HCT116 (cell line): Measurements from ENCODE around the gene RASSF3. TPM values are rescaled to one million over a fixed set of nuclear protein-coding genes. Genes with fewer than 3 reads are reported as not detected.

Source experiments
- ATAC-seq: fragments of 200-7000 bp; cut with Tn5 transposase; 2 replicates; pipeline ENCODE4 v1.9.1; 2020; ENCODE audit warnings: mild to moderate bottlenecking, moderate library complexity
- BruUV-seq: library from RNA; stranded (reverse); fragments of 400-500 nt; replicated peaks from 2 replicates; lab custom pipeline; 2021; lab: Mats Ljungman, UMichigan
- CTCF ChIA-PET: fragments of 300-600 bp; sonication (Branson Sonifier 250); formaldehyde crosslinking; loops from one replicate; lab custom pipeline; 2021; ENCODE audit warnings: antibody characterized with exemption; lab: Charles Lee
- POLR2A ChIA-PET: fragments of 300-600, 350-600 bp; sonication (Branson Sonifier 250); formaldehyde crosslinking; loops from one replicate; lab custom pipeline; 2021; ENCODE audit warnings: antibody characterized with exemption; lab: Charles Lee
- RAD21 ChIA-PET, 2 experiments: fragments of 300-600 bp; sonication (Branson Sonifier 250); formaldehyde crosslinking; loops; one replicate each; lab custom pipeline; 2023; ENCODE audit warnings: low total read pairs in 2 of 2; ENCODE audit not compliant: uncharacterized antibody in 2 of 2, unreplicated experiment in 2 of 2, low non-redundant PET in 1 of 2; lab: Charles Lee
- DNase-seq: peaks from one replicate; pipeline ENCODE4 v3.0.0-alpha.2; 2010; ENCODE audit warnings: low read depth, low spot score
- H2AFZ ChIP-seq: fragments of 200-600 bp; shearing (Covaris generic), sonication (generic); 2 replicates; pipeline ENCODE4 v1.6.1; 2017; ENCODE audit warnings: low read depth, mixed run types, mixed read lengths, antibody characterized with exemption, low read length; ENCODE audit not compliant: poor library complexity, severe bottlenecking
- H3K27ac ChIP-seq: 2 replicates; pipeline ENCODE4 v1.5.1; 2012; ENCODE audit warnings: low read depth, low read length
- H3K27me3 ChIP-seq: fragments of 200-600 bp; sonication (generic); 2 replicates; pipeline ENCODE4 v1.6.1; 2016; ENCODE audit warnings: mixed run types, low read length, mixed read lengths; ENCODE audit not compliant: insufficient read depth
- H3K36me3 ChIP-seq, 2 experiments: fragments of 200-500 bp in 1 of 2; fragments of 200-600 bp in 1 of 2; sonication (Bioruptor generic) in 1 of 2; sonication (generic) in 1 of 2; 2 replicates each; pipeline versions ENCODE4 v1.5.1 to v1.6.1; 2014 to 2016; ENCODE audit warnings: low read length in 2 of 2, inconsistent platforms in 1 of 2, mixed read lengths in 1 of 2, mixed run types in 1 of 2; ENCODE audit not compliant: insufficient read depth in 2 of 2, control insufficient read depth in 1 of 2
- H3K4me1 ChIP-seq, 2 experiments: fragments of 200-600 bp in 1 of 2; sonication (generic) in 1 of 2; 2 replicates each; pipeline versions ENCODE4 v1.5.1 to v1.6.1; 2012 to 2017; ENCODE audit warnings: low read length in 2 of 2, inconsistent platforms in 1 of 2, mild to moderate bottlenecking in 1 of 2, mixed read lengths in 1 of 2, mixed run types in 1 of 2, moderate library complexity in 1 of 2; ENCODE audit not compliant: insufficient read depth in 2 of 2, control insufficient read depth in 1 of 2
- H3K4me2 ChIP-seq: fragments of 200-600 bp; sonication (generic); 2 replicates; pipeline ENCODE4 v1.6.1; 2017; ENCODE audit warnings: mixed run types, low read length, mixed read lengths
- H3K4me3 ChIP-seq, 2 experiments: fragments of 200-600 bp in 1 of 2; sonication (generic) in 1 of 2; replicated peaks in 1 of 2; 2 replicates each; pipeline ENCODE4 v1.5.1; 2011 to 2016; ENCODE audit warnings: low read length in 2 of 2, control low read depth in 1 of 2, low read depth in 1 of 2, mild to moderate bottlenecking in 1 of 2, mixed read lengths in 1 of 2, mixed run types in 1 of 2
- H3K79me2 ChIP-seq: fragments of 200-600 bp; sonication (generic); 2 replicates; pipeline ENCODE4 v1.6.1; 2017; ENCODE audit warnings: mild to moderate bottlenecking, mixed run types, low read length, moderate library complexity, mixed read lengths; ENCODE audit not compliant: insufficient read depth
- H3K9ac ChIP-seq: fragments of 200-600 bp; sonication (generic); 2 replicates; pipeline ENCODE4 v1.6.1; 2016; ENCODE audit warnings: low read length, mixed read lengths
- H3K9me2 ChIP-seq: fragments of 200-600 bp; sonication (generic), shearing (Covaris generic); 2 replicates; pipeline ENCODE4 v1.6.1; 2017; ENCODE audit warnings: mixed run types, mild to moderate bottlenecking, moderate library complexity; ENCODE audit not compliant: insufficient read depth
- H3K9me3 ChIP-seq, 2 experiments: fragments of 200-500 bp in 1 of 2; fragments of 200-600 bp in 1 of 2; sonication (Bioruptor generic) in 1 of 2; sonication (generic) in 1 of 2; 2 replicates each; pipeline ENCODE4 v1.6.1; 2014 to 2017; ENCODE audit warnings: low read length in 2 of 2, mixed read lengths in 2 of 2, inconsistent platforms in 1 of 2, low read depth in 1 of 2, mild to moderate bottlenecking in 1 of 2, mixed run types in 1 of 2, moderate library complexity in 1 of 2; ENCODE audit not compliant: control insufficient read depth in 1 of 2, insufficient read depth in 1 of 2
- H4K20me1 ChIP-seq: fragments of 200-600 bp; sonication (generic), shearing (Covaris generic); 2 replicates; pipeline ENCODE4 v1.6.1; 2017; ENCODE audit warnings: mixed run types, mild to moderate bottlenecking, moderate library complexity; ENCODE audit not compliant: insufficient read depth
- CBX3 ChIP-seq: IDR thresholded peaks from 2 replicates; pipeline ENCODE4 v1.6.1; 2012; ENCODE audit warnings: low read depth
- CEBPB ChIP-seq: IDR thresholded peaks from 2 replicates; pipeline ENCODE4 v1.6.1; 2012; ENCODE audit warnings: low read depth
- EGR1 ChIP-seq: IDR thresholded peaks from 2 replicates; pipeline ENCODE4 v1.6.1; 2012; ENCODE audit warnings: low read depth
- ELF1 ChIP-seq: IDR thresholded peaks from 2 replicates; pipeline ENCODE4 v1.6.1; 2012; ENCODE audit warnings: low read depth, borderline replicate concordance
- EZH2 ChIP-seq: fragments of 200-600 bp; sonication (generic); IDR thresholded peaks from 2 replicates; pipeline ENCODE4 v1.6.1; 2017; ENCODE audit warnings: antibody characterized with exemption, mixed run types
- EZH2phosphoT487 ChIP-seq: fragments of 200-600 bp; IDR thresholded peaks from 2 replicates; pipeline ENCODE4 v1.6.1; 2018; ENCODE audit warnings: antibody characterized with exemption, borderline replicate concordance
- JUND ChIP-seq: IDR thresholded peaks from 2 replicates; pipeline ENCODE4 v1.6.1; 2012
- MAX ChIP-seq: IDR thresholded peaks from 2 replicates; pipeline ENCODE4 v1.6.1; 2012
- POLR2A ChIP-seq: IDR thresholded peaks from 2 replicates; pipeline ENCODE4 v1.7.0; 2011; ENCODE audit warnings: borderline replicate concordance; ENCODE audit not compliant: insufficient read depth, insufficient read length; ENCODE audit errors: extremely low read depth
- RAD21 ChIP-seq: IDR thresholded peaks from 2 replicates; pipeline ENCODE4 v1.6.1; 2012; ENCODE audit warnings: low read depth, mild to moderate bottlenecking
- SP1 ChIP-seq: IDR thresholded peaks from 2 replicates; pipeline ENCODE4 v1.6.1; 2012; ENCODE audit warnings: low read depth
- SRF ChIP-seq: IDR thresholded peaks from 2 replicates; pipeline ENCODE4 v1.6.1; 2012; ENCODE audit warnings: low read depth
- TCF7L2 ChIP-seq: IDR thresholded peaks from 2 replicates; pipeline ENCODE4 v1.7.0; 2011; ENCODE audit warnings: borderline replicate concordance, inconsistent platforms; ENCODE audit not compliant: insufficient read depth, insufficient read length; ENCODE audit errors: extremely low read depth
- YY1 ChIP-seq: IDR thresholded peaks from 2 replicates; pipeline ENCODE4 v1.6.1; 2011; ENCODE audit warnings: low read length, low read depth, moderate library complexity, mild to moderate bottlenecking; ENCODE audit not compliant: insufficient replicate concordance; ENCODE audit errors: extremely low read depth
- ZBTB33 ChIP-seq: IDR thresholded peaks from 2 replicates; pipeline ENCODE4 v1.6.1; 2011; ENCODE audit warnings: mild to moderate bottlenecking, low read length, moderate library complexity; ENCODE audit not compliant: insufficient replicate concordance; ENCODE audit errors: extremely low read depth
- ZFX ChIP-seq: fragments of 450-650 bp; IDR thresholded peaks from 2 replicates; pipeline ENCODE4 v1.6.1; 2017
- ZNF274 ChIP-seq: fragments of 200-500 bp; sonication (Bioruptor generic); IDR thresholded peaks from 2 replicates; pipeline ENCODE4 v1.6.1; 2014; ENCODE audit warnings: mild to moderate bottlenecking, low read depth, low read length, inconsistent platforms
- intact Hi-C: fragments of 100-400 bp; cut with micrococcal nuclease; formaldehyde crosslinking; loops from 2 replicates; pipeline ENCODE4 v1.10.0; 2022
- total RNA-seq: library from RNA; stranded (reverse); gene quantifications from one replicate; pipeline ENCODE4 v1.2.1, GENCODE V29; 2021; ENCODE audit not compliant: unreplicated experiment
- TF ChIP-seq, protein P1 (sequence below): IDR thresholded peaks from 2 replicates; pipeline ENCODE4 v1.6.1; 2012; ENCODE audit warnings: low read depth
- TF ChIP-seq, protein P2 (sequence below): IDR thresholded peaks from 2 replicates; pipeline ENCODE4 v1.6.1; 2012
- TF ChIP-seq, protein P3 (sequence below), 3 experiments: fragments of 200-600 bp in 1 of 3; sonication (generic) in 1 of 3; IDR thresholded peaks in 2 of 3; conservative IDR thresholded peaks in 1 of 3; 2 replicates each; pipeline ENCODE4 v1.5.1; 2012 to 2017; ENCODE audit warnings: low read depth in 2 of 3, low read length in 2 of 3, antibody characterized with exemption in 1 of 3, borderline replicate concordance in 1 of 3, control low read depth in 1 of 3, mild to moderate bottlenecking in 1 of 3, mixed read lengths in 1 of 3, mixed run types in 1 of 3, moderate library complexity in 1 of 3; ENCODE audit not compliant: insufficient read depth in 1 of 3

RASSF3 gene
- total RNA-seq, 1 experiment from 2014 or later = 67.1 TPM

DNA sequence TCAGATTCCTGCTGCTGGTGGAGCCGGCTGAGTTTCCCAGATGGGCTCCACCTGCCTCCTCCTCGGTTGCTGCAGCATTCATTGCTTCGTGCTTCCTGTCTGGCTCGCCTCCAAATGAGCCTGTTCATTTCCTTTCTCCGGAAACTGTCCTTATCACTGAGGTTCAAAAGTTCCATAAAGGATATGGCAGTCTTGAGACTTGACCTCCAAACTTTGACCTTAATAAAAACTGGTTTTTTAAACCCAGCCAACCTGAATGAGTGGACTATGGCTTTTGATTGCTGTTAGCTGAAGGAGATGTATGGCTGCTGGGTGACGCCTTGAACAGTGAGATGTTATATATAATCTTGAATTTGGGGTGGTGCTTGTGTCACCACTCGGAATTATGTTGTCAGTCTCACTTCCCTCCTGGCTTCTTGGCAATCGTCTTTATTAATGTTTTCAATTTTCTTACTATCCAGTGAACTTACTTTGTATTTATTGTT is 62.7 kb downstream of the RASSF3 start:
- H3K9me3 ChIP-seq = no peaks in the 10 kb centered on the region
- ChIA-PET RAD21 (no interaction called here), CTCF (interaction anchor here (1.6 kb wide), 1 partner anchor 124 kb away, joined by 4 read pairs; no protein-coding TSS in a partner anchor), POLR2A (no interaction called here)
- intact Hi-C loops = loop anchor here (5.0 kb wide), 1 partner anchor 46 kb away; no protein-coding TSS in a partner anchor
- no peaks in the 10 kb centered on the region for H3K36me3 ChIP-seq
- no peak overlapping the region for H2AFZ ChIP-seq
- H3K4me1 ChIP-seq = peaks cover 85 to 94% of the 10 kb centered on the region in 2 experiments
- peaks cover 80% of the 10 kb centered on the region for H3K79me2 ChIP-seq
- peak overlapping the region; percentile 42 for H3K9ac ChIP-seq
- peak overlapping the region; percentile 80 for H3K27ac ChIP-seq
- H4K20me1 ChIP-seq = no peaks in the 10 kb centered on the region; the same call in 1 of the 2 replicates
- peak; percentile 47 for ATAC-seq
- H3K9me2 ChIP-seq = no peaks in the 10 kb centered on the region
- DNase-seq = peak; percentile 56
- BruUV-seq = no TSS peak
- H3K4me2 ChIP-seq = peak overlapping the region; percentile 76
- peak overlapping the region; percentile 22 to 39 for H3K4me3 ChIP-seq
- no peaks in the 10 kb centered on the region for H3K27me3 ChIP-seq
- TF ChIP-seq CEBPB (peak; percentile 41; the same call in 1 of the 2 replicates), ZNF274 (no peak), EZH2 (no peak), EZH2phosphoT487 (no peak), CBX3 (0 out of 2 replicates have a peak, but pooled peaks have one; percentile 47), YY1 (no peak), RAD21 (no peak), ZBTB33 (no peak), SP1 (peak; percentile 80), POLR2A (no peak), SRF (no peak), ZFX (no peak), MAX (peak; percentile 70), EGR1 (peak; percentile 20; the same call in 1 of the 2 replicates), TCF7L2 (no peak), JUND (peak; percentile 37; the same call in 1 of the 2 replicates), ELF1 (no peak; the same call in 1 of the 2 replicates)
- TF ChIP-seq, protein P1, sequence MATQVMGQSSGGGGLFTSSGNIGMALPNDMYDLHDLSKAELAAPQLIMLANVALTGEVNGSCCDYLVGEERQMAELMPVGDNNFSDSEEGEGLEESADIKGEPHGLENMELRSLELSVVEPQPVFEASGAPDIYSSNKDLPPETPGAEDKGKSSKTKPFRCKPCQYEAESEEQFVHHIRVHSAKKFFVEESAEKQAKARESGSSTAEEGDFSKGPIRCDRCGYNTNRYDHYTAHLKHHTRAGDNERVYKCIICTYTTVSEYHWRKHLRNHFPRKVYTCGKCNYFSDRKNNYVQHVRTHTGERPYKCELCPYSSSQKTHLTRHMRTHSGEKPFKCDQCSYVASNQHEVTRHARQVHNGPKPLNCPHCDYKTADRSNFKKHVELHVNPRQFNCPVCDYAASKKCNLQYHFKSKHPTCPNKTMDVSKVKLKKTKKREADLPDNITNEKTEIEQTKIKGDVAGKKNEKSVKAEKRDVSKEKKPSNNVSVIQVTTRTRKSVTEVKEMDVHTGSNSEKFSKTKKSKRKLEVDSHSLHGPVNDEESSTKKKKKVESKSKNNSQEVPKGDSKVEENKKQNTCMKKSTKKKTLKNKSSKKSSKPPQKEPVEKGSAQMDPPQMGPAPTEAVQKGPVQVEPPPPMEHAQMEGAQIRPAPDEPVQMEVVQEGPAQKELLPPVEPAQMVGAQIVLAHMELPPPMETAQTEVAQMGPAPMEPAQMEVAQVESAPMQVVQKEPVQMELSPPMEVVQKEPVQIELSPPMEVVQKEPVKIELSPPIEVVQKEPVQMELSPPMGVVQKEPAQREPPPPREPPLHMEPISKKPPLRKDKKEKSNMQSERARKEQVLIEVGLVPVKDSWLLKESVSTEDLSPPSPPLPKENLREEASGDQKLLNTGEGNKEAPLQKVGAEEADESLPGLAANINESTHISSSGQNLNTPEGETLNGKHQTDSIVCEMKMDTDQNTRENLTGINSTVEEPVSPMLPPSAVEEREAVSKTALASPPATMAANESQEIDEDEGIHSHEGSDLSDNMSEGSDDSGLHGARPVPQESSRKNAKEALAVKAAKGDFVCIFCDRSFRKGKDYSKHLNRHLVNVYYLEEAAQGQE = no peak
- TF ChIP-seq, protein P2, sequence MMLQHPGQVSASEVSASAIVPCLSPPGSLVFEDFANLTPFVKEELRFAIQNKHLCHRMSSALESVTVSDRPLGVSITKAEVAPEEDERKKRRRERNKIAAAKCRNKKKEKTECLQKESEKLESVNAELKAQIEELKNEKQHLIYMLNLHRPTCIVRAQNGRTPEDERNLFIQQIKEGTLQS = no peak
- TF ChIP-seq, protein P3, sequence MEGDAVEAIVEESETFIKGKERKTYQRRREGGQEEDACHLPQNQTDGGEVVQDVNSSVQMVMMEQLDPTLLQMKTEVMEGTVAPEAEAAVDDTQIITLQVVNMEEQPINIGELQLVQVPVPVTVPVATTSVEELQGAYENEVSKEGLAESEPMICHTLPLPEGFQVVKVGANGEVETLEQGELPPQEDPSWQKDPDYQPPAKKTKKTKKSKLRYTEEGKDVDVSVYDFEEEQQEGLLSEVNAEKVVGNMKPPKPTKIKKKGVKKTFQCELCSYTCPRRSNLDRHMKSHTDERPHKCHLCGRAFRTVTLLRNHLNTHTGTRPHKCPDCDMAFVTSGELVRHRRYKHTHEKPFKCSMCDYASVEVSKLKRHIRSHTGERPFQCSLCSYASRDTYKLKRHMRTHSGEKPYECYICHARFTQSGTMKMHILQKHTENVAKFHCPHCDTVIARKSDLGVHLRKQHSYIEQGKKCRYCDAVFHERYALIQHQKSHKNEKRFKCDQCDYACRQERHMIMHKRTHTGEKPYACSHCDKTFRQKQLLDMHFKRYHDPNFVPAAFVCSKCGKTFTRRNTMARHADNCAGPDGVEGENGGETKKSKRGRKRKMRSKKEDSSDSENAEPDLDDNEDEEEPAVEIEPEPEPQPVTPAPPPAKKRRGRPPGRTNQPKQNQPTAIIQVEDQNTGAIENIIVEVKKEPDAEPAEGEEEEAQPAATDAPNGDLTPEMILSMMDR (IDR thresholded peaks at IDR 0.05 in 2 of 3, conservative IDR thresholded peaks at IDR 0.05 in 1 of 3; ENCODE audit: borderline replicate concordance in 1 of 3, insufficient read depth in 1 of 3, low read depth in 2 of 3, low read length in 2 of 3) = no peak
